GM12878 (cell line): ENCODE results near the gene ZNF407. TPM values are rescaled to one million over a fixed set of nuclear protein-coding genes. Genes with fewer than 3 reads are reported as not detected.

Experiments
- ATAC-seq: fragments of 200-7000 bp; cut with Tn5 transposase; 3 replicates; pipeline ENCODE4 v1.9.1; 2020; ENCODE audit warnings: mild to moderate bottlenecking, moderate library complexity
- BruUV-seq: library from RNA; stranded (reverse); fragments of 400-500 nt; replicated peaks from 2 replicates; lab custom pipeline; 2021; lab: Mats Ljungman, UMichigan
- CTCF ChIA-PET: fragments of 300-600 bp; sonication (Branson Sonifier 250); formaldehyde crosslinking; extraction: SDS; loops from one replicate; lab custom pipeline; 2021; ENCODE audit warnings: inconsistent platforms; lab: Yijun Ruan, JAX
- POLR2A ChIA-PET: fragments of 350-600 bp; formaldehyde crosslinking; extraction: SDS; loops from one replicate; lab custom pipeline; 2021; ENCODE audit warnings: inconsistent platforms; lab: Charles Lee
- RAD21 ChIA-PET: fragments of 300-600 bp; sonication (Branson Sonifier 250); formaldehyde crosslinking; loops from one replicate; lab custom pipeline; 2023; ENCODE audit warnings: antibody characterized with exemption; ENCODE audit not compliant: unreplicated experiment; lab: Charles Lee
- SMC1A ChIA-PET: fragments of 300-600 bp; sonication (Branson Sonifier 250); formaldehyde crosslinking; loops from one replicate; lab custom pipeline; 2023; ENCODE audit not compliant: unreplicated experiment, uncharacterized antibody; lab: Charles Lee
- DNase-seq: peaks from one replicate; pipeline ENCODE4 v3.0.0-alpha.2; 2011; ENCODE audit warnings: low read depth, low spot score
- FAIRE-seq: peaks from 3 replicates; lab custom pipeline; 2011; peaks lifted over from hg19 to GRCh38; lab: Jason Lieb, UNC
- H2AFZ ChIP-seq: 2 replicates; pipeline ENCODE4 v1.6.0; 2011; ENCODE audit warnings: low read depth, low read length, control low read depth; ENCODE audit not compliant: control insufficient read depth
- H3K27ac ChIP-seq: 2 replicates; pipeline ENCODE4 v1.5.1; 2011; ENCODE audit warnings: control low read depth; ENCODE audit not compliant: control insufficient read depth, insufficient read depth
- H3K27me3 ChIP-seq, 2 experiments: replicated peaks in 1 of 2; 2 replicates each; pipeline versions ENCODE4 v1.6.0 to v1.6.1; 2011; ENCODE audit warnings: low read length in 1 of 2; ENCODE audit not compliant: control insufficient read depth in 2 of 2, insufficient read depth in 2 of 2
- H3K36me3 ChIP-seq, 2 experiments: 2 replicates each; pipeline ENCODE4 v1.5.1; 2011; ENCODE audit warnings: low read length in 1 of 2; ENCODE audit not compliant: control insufficient read depth in 2 of 2, insufficient read depth in 2 of 2
- H3K4me1 ChIP-seq: 2 replicates; pipeline ENCODE4 v1.6.1; 2011; ENCODE audit warnings: mild to moderate bottlenecking, low read length, moderate library complexity, mixed read lengths; ENCODE audit not compliant: control insufficient read depth, insufficient read depth
- H3K4me2 ChIP-seq: 2 replicates; pipeline ENCODE4 v1.6.0; 2011; ENCODE audit warnings: control low read depth; ENCODE audit not compliant: control insufficient read depth, insufficient read depth
- H3K4me3 ChIP-seq: fragments of 200-600 bp; sonication (generic); 2 replicates; pipeline ENCODE4 v1.5.1; 2016
- H3K79me2 ChIP-seq: 2 replicates; pipeline ENCODE4 v1.6.0; 2011; ENCODE audit warnings: low read length; ENCODE audit not compliant: control insufficient read depth, insufficient read depth
- H3K9ac ChIP-seq: 2 replicates; pipeline ENCODE4 v1.8.0; 2011; ENCODE audit warnings: low read length, control low read depth, mixed read lengths; ENCODE audit not compliant: control insufficient read depth, insufficient read depth
- H3K9me3 ChIP-seq: replicated peaks from 3 replicates; pipeline ENCODE4 v1.5.1; 2011; ENCODE audit warnings: mild to moderate bottlenecking, low read length; ENCODE audit not compliant: control insufficient read depth, insufficient read depth
- H4K20me1 ChIP-seq: 2 replicates; pipeline ENCODE4 v1.6.0; 2011; ENCODE audit not compliant: control insufficient read depth, insufficient read depth
- E2F8 ChIP-seq: fragments of 450-650 bp; IDR thresholded peaks from 2 replicates; pipeline ENCODE4 v1.6.1; 2018; ENCODE audit warnings: mild to moderate bottlenecking, low read depth, moderate library complexity; ENCODE audit not compliant: partially characterized antibody
- HDAC6 ChIP-seq: fragments of 200-600 bp; sonication (generic); IDR thresholded peaks from one replicate; pipeline ENCODE4 v1.8.0; 2017; ENCODE audit warnings: antibody characterized with exemption; ENCODE audit not compliant: unreplicated experiment
- IRF5 ChIP-seq: fragments of 450-650 bp; IDR thresholded peaks from 2 replicates; pipeline ENCODE4 v1.6.1; 2017; ENCODE audit warnings: borderline replicate concordance
- NRF1 ChIP-seq: conservative IDR thresholded peaks from 2 replicates; pipeline ENCODE4 v1.6.1; 2011; ENCODE audit warnings: mild to moderate bottlenecking, low read depth, low read length, improper control_type of control experiment
- SREBF1 ChIP-seq: IDR thresholded peaks from 2 replicates; pipeline ENCODE4 v1.6.1; 2012; ENCODE audit warnings: mild to moderate bottlenecking, low read length
- ZBTB4 ChIP-seq: fragments of 450-650 bp; formaldehyde crosslinking; IDR thresholded peaks from 2 replicates; pipeline ENCODE4 v1.4.0; 2022; ENCODE audit warnings: mild to moderate bottlenecking, moderate library complexity
- WGBS: methylation state at CpG from one replicate; pipeline ENCODE4 v1.1.6; 2016; ENCODE audit warnings: low lambda C conversion rate; ENCODE audit not compliant: insufficient replicate concordance, insufficient coverage; ENCODE audit errors: missing lambda C conversion rate; 5-methylcytosine and 5-hydroxymethylcytosine counted together
- in situ Hi-C: fragments of 300-500 bp; cut with MboI; formaldehyde crosslinking; loops from 9 replicates; pipeline ENCODE4 v1.14.3; 2018; ENCODE audit warnings: mixed read lengths
- intact Hi-C: fragments of 100-400 bp; cut with micrococcal nuclease; formaldehyde crosslinking; loops from one replicate; pipeline ENCODE4 v1.14.2; 2022; ENCODE audit not compliant: unreplicated experiment
- polyA plus RNA-seq, 11 experiments: library from polyadenylated mRNA; depleted of rRNA in 4 of 11; unstranded in 6 of 11; stranded (reverse) in 5 of 11; fragments of >200 nt; fragmentation: Nextera tagmentation in 4 of 11; fragmentation: Illumina TruSeq in 1 of 11; extraction: Ambion mirVana in 4 of 11; extraction: Trizol in 1 of 11; gene quantifications; 1 replicate in 1 of 11; 2 replicates in 10 of 11; pipeline versions ENCODE4 v1.2.1 to v1.2.3, GENCODE V29; 2011 to 2016; ENCODE audit warnings: inconsistent platforms in 2 of 11, missing spikeins in 2 of 11, low read depth in 1 of 11
- total RNA-seq, 4 experiments: library from RNA; depleted of rRNA in 3 of 4; stranded (reverse); fragments of >200 nt in 3 of 4; fragmentation: Illumina TruSeq in 1 of 4; extraction: Trizol in 1 of 4; gene quantifications; 2 replicates each; pipeline versions ENCODE4 v1.2.1 to v1.2.3, GENCODE V29; 2013 to 2021
- TF ChIP-seq, protein P1 (sequence below): IDR thresholded peaks from 2 replicates; pipeline ENCODE4 v1.6.1; 2012; ENCODE audit warnings: low read length, inconsistent platforms
- TF ChIP-seq, protein P2 (sequence below): fragments of 450-650 bp; formaldehyde crosslinking; IDR thresholded peaks from 2 replicates; pipeline ENCODE4 v1.4.0; 2020; ENCODE audit warnings: mild to moderate bottlenecking, moderate library complexity
- TF ChIP-seq, protein P3 (sequence below): fragments of 450-650 bp; IDR thresholded peaks from 2 replicates; pipeline ENCODE4 v1.6.1; 2016; ENCODE audit warnings: mild to moderate bottlenecking

ZNF407 gene
- total and polyA plus RNA-seq, 10 of the 15 experiments (the other 5 are each of a cell fraction or from before 2014, with no cell fraction given): 0.69 to 11.6 (median 5.3) TPM

DNA sequence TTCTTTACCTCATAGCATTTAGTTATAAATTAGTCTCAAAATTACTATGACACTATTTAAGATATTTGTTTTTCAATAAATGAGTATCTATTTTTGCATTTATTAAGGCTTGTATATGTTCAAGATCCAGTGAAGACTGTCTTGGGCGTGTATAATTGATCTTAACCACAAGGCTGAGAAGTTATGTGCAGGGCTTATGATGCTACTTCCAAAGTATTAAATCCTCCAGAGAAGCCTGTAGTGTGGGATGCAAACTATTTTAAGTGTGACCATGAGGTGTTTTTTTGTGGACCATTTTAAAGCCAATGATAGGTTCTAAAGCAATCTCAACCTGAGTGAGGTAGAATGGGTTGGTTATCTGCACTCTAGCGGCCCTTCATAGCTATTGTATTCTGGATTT, 219.9 kb downstream of the ZNF407 start:
- ChIA-PET SMC1A (interaction anchor here (0.6 to 3.3 kb wide), 3 partner anchors 8 to 51 kb away, joined by 3 to 13 read pairs (median 4); no protein-coding TSS in a partner anchor), POLR2A (no interaction called here), CTCF (interaction anchor here (1.2 to 3.5 kb wide), 4 partner anchors 9 to 45 kb away, joined by 3 to 12 read pairs (median 9); no protein-coding TSS in a partner anchor), RAD21 (interaction anchor here (1.2 kb wide), 1 partner anchor 10 kb away, joined by 3 read pairs; no protein-coding TSS in a partner anchor)
- in situ Hi-C loops (no loop called here), intact Hi-C loops (no loop called here)
- Histone ChIP-seq H4K20me1 (no peaks in the 10 kb centered on the region), H3K27ac (no peak overlapping the region), H3K4me3 (no peak overlapping the region), H3K27me3 (no peaks in the 10 kb centered on the region), H3K9ac (no peak overlapping the region), H3K36me3 (no peaks in the 10 kb centered on the region; a peak in 1 of 4 replicates), H2AFZ (no peak overlapping the region), H3K9me3 (no peaks in the 10 kb centered on the region; the same call in 2 of the 3 replicates), H3K4me2 (no peak overlapping the region), H3K79me2 (no peaks in the 10 kb centered on the region), H3K4me1 (no peaks in the 10 kb centered on the region)
- no peak for DNase-seq
- ATAC-seq: no peak
- BruUV-seq: no TSS peak
- FAIRE-seq: no peak
- WGBS: 100% methylated on average over 2 of the region's 2 CpGs
- TF ChIP-seq ZBTB4 (CRISPR knock-in tag): no peak
- no peak for TF ChIP-seq IRF5
- TF ChIP-seq, protein P1, sequence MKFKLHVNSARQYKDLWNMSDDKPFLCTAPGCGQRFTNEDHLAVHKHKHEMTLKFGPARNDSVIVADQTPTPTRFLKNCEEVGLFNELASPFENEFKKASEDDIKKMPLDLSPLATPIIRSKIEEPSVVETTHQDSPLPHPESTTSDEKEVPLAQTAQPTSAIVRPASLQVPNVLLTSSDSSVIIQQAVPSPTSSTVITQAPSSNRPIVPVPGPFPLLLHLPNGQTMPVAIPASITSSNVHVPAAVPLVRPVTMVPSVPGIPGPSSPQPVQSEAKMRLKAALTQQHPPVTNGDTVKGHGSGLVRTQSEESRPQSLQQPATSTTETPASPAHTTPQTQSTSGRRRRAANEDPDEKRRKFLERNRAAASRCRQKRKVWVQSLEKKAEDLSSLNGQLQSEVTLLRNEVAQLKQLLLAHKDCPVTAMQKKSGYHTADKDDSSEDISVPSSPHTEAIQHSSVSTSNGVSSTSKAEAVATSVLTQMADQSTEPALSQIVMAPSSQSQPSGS: no peak
- TF ChIP-seq, protein P2, sequence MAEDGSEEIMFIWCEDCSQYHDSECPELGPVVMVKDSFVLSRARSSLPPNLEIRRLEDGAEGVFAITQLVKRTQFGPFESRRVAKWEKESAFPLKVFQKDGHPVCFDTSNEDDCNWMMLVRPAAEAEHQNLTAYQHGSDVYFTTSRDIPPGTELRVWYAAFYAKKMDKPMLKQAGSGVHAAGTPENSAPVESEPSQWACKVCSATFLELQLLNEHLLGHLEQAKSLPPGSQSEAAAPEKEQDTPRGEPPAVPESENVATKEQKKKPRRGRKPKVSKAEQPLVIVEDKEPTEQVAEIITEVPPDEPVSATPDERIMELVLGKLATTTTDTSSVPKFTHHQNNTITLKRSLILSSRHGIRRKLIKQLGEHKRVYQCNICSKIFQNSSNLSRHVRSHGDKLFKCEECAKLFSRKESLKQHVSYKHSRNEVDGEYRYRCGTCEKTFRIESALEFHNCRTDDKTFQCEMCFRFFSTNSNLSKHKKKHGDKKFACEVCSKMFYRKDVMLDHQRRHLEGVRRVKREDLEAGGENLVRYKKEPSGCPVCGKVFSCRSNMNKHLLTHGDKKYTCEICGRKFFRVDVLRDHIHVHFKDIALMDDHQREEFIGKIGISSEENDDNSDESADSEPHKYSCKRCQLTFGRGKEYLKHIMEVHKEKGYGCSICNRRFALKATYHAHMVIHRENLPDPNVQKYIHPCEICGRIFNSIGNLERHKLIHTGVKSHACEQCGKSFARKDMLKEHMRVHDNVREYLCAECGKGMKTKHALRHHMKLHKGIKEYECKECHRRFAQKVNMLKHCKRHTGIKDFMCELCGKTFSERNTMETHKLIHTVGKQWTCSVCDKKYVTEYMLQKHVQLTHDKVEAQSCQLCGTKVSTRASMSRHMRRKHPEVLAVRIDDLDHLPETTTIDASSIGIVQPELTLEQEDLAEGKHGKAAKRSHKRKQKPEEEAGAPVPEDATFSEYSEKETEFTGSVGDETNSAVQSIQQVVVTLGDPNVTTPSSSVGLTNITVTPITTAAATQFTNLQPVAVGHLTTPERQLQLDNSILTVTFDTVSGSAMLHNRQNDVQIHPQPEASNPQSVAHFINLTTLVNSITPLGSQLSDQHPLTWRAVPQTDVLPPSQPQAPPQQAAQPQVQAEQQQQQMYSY: no peak
- no peak for TF ChIP-seq NRF1
- TF ChIP-seq, protein P3, sequence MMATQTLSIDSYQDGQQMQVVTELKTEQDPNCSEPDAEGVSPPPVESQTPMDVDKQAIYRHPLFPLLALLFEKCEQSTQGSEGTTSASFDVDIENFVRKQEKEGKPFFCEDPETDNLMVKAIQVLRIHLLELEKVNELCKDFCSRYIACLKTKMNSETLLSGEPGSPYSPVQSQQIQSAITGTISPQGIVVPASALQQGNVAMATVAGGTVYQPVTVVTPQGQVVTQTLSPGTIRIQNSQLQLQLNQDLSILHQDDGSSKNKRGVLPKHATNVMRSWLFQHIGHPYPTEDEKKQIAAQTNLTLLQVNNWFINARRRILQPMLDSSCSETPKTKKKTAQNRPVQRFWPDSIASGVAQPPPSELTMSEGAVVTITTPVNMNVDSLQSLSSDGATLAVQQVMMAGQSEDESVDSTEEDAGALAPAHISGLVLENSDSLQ: no peak
- TF ChIP-seq SREBF1: no peak
- no peak for TF ChIP-seq E2F8
- TF ChIP-seq HDAC6: no peak
